HG03442 (cell line): ENCODE measurements around the gene REX1BD.
"Not testable (repeated sequence)": the region's sequence is repeated elsewhere in the genome, so short reads cannot be mapped to it uniquely, and the experiment has no call there.

Experiments
- ATAC-seq: cut with Tn5 transposase; IDR thresholded peaks from one replicate; pipeline ENCODE4 v1.9.1; 2021; ENCODE audit warnings: mild to moderate bottlenecking, moderate library complexity; ENCODE audit not compliant: unreplicated experiment

Gene REX1BD

GRCh38 chr19:18588611-18589379, at the start of gene REX1BD:
Gene REX1BD (plus strand): TSS chr19:18588798. CDS start chr19:18588802, 4 bp downstream.
- ATAC-seq = peak; percentile 68

DNA sequence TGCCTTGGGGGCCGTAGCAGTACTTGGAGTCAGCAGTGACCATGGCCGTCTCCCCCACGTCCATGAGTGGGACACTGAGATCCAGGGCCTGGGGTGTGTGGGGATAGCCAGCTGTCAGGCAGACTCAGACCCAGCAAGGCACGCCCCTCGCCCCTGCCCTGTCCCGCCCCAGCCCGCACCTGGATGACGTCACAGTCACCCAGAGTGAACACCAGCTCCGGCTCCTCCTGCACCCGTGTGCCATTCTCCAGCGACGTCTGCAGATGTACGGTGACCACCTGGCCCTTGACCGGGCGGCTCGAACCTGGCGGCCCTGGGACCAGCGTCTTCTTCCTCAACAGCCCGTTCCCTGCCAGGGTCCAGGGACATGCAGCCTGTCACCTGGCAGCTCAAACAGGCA, 49.2 kb upstream of the REX1BD start:
- no peak for ATAC-seq

DNA sequence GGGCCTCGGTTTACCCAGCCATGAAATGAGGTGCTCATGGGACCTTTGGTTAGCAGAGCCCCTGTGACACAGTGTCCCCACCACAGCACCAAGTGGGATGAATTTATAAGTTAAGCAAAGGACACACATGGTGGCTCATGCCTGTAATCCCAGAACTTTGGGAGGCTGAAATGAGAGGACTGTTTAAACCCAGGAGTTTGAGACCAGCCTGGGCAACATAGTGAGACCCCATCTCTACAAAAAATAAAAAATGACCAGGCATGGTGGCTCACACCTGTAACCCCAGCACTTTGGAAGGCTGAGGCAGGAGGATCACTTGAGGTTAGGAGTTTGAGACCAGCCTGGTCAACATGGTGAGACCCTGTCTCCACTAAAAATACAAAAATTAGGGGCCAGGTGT, 48.4 kb upstream of the REX1BD start:
- not testable (repeated sequence) for ATAC-seq

DNA sequence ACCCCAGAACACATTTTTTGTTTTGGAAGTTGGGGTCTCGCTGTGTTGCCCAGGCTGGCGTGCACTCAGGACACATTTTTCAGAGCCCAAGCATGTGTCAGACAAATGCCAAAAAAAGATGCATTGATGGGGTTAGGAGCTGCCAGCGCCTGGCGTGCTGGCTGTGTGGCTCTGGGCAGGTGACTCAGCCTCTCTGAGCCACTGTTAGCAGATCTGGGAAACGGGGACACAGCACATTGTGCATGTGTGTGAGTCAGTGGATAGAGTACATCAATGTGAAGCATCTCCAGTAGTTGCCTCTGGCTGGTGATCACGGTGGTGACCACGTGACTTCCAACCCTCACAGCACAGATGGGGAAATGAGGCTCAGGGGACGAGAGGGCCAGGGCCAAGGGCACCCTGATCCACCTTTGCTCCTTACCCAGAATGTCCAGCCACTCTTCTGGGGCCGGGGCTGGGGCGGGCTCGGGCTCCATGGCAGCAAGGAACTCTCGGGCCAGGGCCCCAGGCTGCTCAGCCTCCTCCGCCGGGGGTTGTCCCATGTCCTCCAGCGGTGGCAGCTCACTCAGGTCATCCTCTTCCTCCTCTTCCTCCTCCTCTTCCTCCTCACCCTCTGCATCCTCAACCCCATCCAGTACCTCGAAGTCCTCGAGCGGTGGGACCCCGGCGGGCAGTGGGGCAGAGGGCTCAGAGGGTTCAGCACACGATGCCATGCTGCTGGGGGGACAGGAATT, 47.2 kb upstream of the REX1BD start:
- ATAC-seq = no peak

- ATAC-seq = no peak
Observed at GRCh38 chr19:18541992-18542940, 46.3 kb upstream of the REX1BD start.

DNA sequence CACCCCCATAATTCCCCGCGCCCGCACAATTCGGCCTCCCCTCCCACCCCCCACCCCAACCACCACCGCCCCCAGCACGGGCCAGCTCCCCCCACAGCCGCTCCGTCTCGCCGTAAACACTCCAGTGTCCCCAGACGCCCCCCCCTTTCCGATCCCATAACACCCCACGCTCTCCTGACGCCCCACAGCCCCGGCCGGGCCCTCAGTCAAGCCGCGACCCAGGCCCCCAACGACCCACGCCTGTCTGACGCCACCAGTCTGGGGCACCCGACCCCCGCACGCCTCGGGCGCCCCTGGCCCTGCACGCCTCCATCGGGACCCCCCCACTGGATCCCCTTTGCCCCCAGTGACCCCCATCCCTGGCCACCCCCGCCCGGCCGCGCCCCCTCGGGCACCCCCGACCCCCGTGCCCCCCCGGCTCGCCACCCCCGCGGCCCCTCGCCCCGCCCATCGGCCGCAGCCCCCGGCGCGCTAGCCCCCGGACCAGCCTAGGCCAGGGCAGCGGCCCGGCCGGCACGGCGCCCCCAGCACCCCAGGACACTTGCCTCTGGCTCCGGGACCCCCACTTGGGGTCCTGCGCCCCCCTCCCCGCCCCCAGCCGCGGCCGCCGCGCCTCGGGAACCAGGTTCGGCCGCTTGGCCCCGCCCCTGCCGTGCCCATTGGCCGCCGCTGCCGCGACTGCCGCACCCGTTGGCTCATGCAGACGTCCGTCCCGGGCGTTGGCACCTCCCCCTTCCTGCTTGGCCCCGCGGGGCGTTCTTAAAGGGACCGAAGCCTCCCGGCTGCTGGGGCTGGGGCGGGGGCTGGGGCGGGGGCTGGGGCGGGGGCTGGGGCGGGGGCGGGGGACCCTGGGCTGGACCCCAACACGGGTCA, 45.4 kb upstream of the REX1BD start, which contains the start of gene FKBP8:
FKBP8 (minus strand) TSS at position 633 of the 873 bp plus-strand sequence. CDS start 1,603 bp downstream, outside the sequence.
- ATAC-seq = peak; percentile 92

DNA sequence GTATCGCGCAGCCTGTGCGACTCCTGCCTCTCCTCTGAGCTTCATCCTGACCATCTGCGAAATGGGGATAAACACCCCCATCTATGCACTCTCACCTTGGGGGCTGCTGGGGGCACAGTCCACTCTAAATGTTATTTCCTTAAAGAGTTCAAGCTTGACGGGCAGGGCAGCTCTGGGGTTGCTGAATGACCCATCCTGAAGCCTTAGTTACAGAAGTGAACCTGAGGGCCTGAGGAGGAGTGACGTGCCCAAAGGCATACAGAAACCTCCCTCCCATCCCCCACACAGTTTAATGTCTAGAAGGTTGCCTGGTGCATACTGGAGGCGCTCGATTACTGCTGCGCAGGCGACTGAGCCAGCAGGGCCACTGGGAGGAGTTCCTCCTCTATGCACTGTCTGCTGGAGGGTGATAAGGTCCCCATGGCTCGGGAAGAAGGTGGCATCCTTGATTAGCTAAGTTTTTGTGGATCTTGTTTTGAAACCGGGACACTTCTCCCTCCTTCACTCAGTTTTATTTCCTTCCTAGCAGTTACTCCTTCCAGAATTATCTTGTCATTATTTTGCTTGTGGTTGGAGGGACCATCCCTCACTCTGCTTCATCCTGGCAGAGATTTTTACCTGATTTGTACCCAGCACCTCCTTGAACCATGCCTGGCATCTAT, 44.7 kb upstream of the REX1BD start:
- peak; percentile 53 for ATAC-seq

- no peak for ATAC-seq
Observed at GRCh38 chr19:18551631-18552030, 37.0 kb upstream of the REX1BD start.

DNA sequence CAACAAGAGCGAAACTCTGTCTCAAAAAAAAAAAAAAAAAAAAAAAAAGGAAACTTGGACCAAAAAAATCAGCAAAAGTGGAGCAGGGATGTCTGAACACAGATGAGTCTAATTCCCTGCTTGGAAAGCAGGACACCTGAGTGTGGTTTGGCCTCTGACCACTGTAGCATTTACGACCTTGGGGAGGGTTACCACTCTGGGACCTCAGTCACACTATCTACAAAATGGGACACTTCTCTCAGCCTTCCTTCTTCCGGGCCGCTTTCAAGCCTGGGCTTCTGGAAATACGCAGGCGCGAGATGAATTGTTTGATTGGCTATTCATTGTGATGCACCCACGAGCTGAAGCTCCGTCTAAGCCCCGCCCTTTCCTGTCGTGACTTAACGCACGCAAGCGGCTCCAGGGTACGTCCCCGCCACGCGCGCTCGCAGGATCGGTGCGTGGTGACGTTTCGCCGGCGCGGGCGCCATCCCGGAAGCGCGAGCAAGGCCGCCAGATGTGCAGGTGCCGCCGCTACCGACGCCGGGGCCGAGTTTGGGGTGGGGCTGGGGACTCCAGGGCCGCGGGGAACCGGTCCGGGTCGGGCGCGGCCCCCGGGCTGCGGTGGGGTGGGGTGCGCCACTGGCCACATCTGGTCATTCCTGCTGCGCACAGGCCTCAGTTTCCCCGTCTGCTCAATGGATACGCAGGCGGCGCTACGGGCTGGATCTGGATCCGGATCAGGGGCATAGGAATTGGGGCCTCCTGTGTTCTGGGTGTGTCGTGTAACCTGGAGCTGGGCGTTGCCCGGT, 31.0 kb upstream of the REX1BD start, which contains the start of gene KXD1:
KXD1 (plus strand) TSS at position 460 of the 791 bp plus-strand sequence. CDS start 4,187 bp downstream, outside the sequence.
- ATAC-seq = peak; percentile 95

GRCh38 chr19:18558202-18558555, 30.4 kb upstream of the REX1BD start:
- ATAC-seq = no peak

DNA sequence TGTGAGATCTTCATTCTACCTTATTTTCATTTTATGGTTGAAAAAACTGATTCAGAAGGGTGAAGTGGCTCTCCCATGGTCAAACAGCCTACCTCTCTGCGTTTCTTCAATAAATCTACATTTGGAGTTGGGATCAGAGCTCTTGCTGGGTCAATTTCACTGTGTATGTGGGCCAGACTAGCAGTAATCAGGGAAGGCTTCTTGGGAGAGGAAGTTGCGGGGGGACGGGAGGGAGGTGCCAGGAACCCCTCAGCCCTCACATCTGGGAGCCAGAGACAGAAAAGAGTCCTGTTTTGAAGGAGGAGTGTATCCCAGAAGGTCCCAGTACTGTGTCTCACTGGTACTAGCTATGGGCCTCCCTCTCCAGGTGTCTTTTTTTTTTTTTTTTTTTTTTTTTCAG, 30.0 kb upstream of the REX1BD start:
- no peak for ATAC-seq

DNA sequence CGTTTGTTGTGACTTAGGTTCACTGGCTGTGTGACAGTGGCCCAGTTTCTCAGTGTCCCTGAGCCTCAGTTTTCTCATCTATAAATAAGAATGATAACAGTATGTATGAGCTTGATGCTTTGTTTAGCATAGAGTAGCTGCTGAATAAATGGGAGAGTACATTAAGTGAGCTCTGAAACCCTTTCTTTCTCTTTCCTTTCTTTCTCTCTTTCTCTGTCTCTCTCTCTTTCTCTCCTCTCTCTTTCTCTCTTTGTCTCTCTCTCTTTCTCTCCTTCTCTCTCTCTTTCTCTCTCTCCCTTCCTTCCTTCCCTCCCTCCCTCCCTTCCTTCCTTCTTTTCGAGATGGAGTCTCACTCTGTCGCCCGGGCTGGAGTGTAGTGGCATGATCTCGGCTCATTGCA, 28.9 kb upstream of the REX1BD start:
- ATAC-seq = no peak

DNA sequence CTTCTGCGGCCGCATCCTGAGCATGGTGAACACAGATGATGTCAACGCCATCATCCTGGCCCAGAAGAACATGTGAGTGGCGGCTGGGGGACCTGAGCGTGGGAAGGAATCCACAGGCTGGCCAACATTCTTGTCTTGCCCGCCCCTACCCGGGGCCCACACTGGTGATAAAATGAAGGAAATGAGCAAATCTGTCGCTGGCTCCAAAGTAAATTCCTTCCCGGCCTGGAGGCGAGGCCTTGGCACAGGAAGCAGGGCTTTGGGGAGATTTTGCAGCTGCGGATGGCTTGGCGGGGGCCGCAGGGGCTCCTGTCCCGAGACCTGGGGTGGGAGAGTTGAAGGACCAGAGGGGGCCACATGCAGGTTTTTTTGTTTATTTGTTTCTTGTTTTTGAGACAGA, 26.5 kb upstream of the REX1BD start:
- no peak for ATAC-seq

DNA sequence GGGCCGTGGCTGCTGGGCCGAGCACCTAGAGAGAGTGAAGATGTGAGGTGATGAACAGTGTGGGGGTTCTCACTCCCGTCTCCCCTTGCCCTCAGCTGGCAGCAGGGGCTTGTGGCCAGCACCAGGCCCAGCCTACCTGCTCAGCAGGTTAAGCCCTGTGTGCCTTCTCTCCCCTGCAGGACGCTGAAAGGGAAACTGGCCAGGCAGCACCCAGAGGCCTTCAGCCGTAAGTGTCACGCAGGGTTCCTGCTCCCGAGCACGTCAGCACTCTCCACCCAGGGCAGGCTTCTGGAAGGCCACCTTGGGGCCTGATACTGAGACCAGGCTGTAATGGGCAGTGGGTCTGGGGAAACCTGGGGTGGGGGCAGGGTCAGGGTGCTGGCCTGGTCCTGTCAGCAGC, 21.6 kb upstream of the REX1BD start:
- no peak for ATAC-seq

DNA sequence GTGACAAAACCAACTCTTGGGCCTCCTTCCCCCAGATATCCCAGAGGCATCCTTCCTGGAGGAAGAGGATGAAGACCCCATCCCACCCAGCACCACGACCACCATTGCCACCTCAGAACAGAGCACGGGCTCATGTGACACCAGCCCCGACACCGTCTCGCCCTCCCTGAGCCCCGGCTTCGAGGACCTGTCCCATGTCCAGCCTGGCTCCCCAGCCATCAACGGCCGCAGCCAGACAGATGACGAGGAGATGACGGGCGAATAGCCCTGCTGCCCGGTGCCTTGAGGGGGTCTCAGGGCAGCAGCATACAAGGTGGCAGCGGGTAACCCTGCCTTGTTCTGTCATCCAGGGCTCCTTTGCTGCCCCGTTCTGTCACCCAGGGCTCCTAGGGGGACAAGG, 20.2 kb upstream of the REX1BD start:
- no peak for ATAC-seq

DNA sequence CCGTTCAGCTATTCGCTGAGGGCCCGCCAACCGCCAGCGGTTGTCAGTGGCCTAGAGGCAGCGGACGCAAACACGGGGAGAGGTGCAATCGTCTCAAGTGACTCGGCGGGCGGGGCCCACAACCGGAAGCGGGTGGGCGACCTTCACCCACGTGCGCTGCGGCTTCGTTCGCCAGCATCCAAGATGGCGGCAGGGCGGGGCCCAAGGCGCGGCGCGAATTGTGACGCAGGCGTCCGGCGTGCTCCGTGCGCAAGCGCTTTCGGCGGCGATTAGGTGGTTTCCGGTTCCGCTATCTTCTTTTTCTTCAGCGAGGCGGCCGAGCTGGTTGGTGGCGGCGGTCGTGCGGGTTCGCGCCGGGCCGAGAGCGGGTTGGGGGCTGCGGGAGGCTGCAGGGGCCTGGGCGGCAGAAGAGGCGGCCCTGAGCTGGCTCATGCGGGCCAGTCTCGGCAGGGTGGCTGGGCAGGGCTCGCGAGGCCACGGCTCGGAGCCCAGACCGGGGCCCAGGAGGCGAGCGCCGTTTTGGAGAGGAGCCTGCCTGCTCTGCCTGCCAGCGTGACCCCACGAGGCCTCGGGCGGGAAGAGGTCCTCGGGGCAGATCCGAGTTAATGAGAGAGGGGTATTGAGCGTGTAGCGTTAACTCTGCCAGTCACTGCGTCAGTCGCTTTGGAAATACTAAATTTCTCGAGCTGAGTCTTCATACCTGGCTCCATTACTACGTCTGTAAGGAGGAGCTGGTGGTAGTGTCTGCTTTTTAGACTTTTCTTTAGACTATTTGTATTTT, 16.8 kb upstream of the REX1BD start, which contains the start of gene UBA52:
UBA52 (plus strand) TSS at position 294 of the 781 bp plus-strand sequence. CDS start 1,444 bp downstream, outside the sequence.
- peak; percentile 89 for ATAC-seq

DNA sequence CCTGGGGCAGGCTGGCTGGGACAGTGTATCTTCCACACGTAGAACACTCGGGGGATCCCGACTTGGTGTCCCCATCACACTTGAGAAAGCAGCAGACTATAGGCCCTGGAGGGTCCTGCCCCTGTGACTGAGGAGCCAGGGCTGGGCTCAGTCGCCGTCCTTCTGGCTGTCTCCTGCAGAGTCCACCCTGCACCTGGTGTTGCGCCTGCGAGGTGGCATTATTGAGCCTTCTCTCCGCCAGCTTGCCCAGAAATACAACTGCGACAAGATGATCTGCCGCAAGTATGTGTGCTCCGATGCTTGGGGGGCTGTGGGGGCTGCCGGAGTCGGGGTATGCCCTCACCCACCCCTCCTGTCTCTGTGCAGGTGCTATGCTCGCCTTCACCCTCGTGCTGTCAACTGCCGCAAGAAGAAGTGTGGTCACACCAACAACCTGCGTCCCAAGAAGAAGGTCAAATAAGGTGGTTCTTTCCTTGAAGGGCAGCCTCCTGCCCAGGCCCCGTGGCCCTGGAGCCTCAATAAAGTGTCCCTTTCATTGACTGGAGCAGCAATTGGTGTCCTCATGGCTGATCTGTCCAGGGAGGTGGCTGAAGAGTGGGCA, 13.8 kb upstream of the REX1BD start:
- no peak for ATAC-seq
